GM18519 (cell line): ENCODE data around the gene DCAF5.

ENCODE experiments used
- ATAC-seq: cut with Tn5 transposase; IDR thresholded peaks from one replicate; pipeline ENCODE4 v1.9.1; 2021; ENCODE audit warnings: mild to moderate bottlenecking, moderate library complexity; ENCODE audit not compliant: unreplicated experiment, low FRiP score

DCAF5 gene

DNA sequence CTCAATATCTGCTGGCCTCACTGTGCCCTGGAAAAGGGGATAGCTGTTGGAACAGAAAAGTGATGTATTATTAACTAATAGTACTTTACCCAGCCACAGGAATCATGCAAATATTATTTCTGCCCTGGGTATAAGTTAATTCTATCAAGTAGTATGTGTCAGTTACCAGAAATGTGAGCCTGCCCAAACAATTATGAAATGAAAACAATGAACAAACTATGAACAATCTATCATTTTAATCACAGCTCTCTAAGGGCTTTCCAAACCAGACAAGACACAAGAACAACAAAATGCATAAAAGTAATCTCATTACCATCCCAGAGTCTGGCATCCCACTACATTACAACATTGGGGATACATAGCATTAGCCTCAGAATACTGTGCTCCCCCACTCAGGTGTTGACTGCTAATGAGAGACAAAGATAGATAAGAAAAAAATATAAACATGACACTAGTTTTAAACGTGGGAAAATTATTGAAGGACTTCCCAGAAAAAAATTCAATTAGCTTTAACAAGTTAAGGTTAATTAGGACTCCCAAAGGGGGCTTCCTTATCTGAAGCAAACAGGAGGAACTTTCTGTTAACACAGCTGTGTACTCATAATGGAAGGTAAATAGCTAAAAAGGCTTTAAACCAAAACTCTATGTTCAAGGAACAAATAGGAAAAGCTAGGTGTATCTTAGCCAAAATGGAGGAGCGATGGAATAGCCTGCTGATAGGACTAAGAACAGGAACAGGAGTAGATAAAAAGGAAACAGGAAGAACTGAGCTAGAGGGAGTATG lies 3.3 kb downstream of the DCAF5 start:
- ATAC-seq = no peak

- no peak for ATAC-seq
These were observed 10.8 kb downstream of the DCAF5 start for GRCh38 chr14:69142101-69142500.

DNA sequence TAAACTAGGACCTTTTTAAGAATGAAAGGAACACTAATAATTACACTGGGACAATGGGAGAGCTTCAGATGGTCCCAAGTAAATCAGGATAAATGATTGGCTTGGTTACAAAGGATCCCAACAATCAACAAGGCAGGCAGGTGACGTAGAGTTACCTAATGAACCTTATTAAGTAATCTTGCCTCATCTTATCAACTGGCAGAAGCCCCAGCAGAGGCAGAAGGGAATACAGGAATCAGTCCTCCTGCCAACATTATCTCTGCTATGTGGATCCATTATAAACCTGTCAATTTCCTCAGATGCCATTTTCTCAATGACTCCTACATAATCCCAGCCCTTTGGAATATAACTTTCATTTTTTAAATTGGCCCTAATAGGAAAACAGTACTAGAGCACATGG lies 11.4 kb downstream of the DCAF5 start:
- ATAC-seq = no peak

DNA sequence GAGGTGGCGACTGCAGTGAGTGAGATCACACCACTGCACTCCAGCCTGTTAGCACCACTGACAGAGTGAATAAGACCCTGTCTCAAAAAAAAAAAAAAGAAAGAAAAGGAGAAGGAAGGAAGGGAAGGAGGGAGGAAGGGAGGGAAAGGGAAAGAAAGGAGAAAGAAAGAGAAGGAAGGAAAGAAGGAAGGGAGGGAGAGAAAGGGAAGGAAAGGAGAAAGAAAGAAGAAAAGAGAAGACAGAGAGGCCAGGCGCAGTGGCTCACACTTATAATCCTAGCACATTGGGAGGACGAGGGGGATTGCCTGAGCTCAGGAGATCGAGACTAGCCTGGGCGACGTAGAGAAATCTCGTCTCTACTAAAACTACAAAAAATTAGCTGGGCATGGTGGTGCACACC lies 13.2 kb downstream of the DCAF5 start:
- ATAC-seq = no peak

GRCh38 chr14:69137843-69138535 lies 14.9 kb downstream of the DCAF5 start:
- no peak for ATAC-seq

DNA sequence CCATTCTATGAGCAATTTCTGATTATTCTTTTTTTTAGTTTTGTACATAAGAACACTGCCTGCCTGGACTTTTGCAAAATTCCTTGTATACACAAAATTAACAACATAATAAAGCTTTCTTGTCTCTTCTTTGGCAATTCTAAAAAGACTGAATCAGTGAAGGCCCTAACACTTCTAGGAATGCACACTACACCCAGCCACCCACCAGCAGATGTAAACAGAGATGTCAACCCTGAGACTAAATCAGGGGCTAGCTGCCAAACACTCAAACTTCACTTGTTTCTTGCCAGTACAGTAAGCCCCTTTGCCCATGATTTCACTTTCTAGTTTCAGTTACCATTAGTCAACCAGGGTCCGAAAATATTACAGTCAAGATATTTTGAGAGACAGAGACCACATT lies 15.5 kb downstream of the DCAF5 start:
- no peak for ATAC-seq

DNA sequence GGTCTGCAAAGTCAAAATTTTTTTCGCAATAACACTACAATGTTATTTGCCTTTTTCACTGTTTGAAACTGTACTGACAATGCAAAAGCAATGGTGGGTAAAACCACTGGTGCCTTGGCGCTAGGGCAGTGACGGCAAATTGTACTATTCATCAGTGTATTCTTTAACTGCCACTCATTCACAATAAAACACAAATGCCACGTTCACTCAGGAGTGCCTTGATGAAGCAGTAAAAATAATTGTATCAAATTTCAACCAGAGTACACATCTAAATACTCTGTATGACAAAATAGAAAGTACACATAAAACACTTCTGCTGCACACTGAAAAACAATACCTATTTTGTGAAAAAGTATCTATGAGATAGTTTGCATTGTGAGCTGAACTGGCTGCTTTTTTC lies 17.8 kb downstream of the DCAF5 start:
- no peak for ATAC-seq

- no peak for ATAC-seq
These were observed 19.5 kb downstream of the DCAF5 start for GRCh38 chr14:69133206-69134125.

DNA sequence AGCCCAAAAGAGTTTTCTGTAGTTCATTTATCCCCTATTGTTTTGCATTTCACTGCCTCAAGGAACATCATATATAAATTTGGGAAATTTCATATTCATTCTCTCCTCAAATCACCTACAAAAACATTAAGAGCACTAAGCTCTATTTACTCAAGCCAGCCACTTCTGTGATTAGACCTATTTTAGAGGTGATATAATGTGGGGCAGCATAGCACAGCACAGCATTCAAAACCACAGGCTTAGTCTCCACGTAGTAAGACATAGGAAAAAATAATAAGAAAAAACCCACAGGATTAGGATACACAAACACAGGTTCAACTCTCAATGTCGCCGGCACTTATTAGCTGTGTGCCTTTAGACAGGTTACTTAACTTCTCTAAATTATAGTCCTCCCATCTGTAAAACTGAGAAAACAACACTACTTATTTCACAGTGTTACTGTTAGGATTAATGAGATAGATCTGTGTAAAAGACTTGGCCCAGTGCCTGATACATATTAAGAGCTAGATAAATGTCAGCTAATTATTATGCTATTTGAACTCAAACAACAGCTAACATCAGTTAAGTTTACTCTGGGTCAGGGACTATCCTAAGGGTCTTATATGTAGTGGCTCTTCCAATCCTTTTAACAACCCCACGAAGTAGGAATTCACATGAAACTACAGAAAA lies 20.3 kb downstream of the DCAF5 start:
- ATAC-seq = no peak

- no peak for ATAC-seq
These were observed 21.7 kb downstream of the DCAF5 start for GRCh38 chr14:69131176-69131575.

DNA sequence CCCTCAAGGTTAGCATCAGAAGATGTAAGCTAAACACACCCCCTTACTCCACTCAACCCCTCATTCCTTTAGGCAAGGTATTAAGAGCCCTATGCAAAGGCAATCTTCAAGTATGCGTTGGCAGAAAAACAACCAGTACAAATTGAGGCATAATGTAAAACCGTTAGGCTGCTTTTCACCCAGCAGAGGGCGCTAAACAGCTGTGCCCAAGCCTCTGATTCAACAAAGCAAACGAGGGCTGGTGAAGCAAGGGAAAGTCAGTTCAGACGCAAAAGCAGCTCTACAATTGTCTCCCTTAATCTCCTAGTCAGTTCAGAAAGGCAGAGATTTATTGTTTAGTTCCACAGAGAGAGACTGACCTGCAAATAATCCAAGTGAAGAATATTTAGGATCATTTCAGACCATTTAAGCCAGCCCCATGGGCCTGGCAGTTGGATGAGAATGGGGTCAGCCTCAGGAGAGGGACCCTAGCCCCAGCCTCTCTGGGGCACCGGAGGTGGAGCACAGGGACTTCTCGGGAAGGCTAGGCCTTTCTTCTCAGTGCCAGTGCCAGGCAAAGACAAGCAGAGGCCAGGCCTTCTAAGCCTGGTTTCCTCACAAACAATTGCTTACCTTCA lies 23.5 kb downstream of the DCAF5 start:
- ATAC-seq = no peak

GRCh38 chr14:69118305-69118704 lies 34.6 kb downstream of the DCAF5 start:
- no peak for ATAC-seq

DNA sequence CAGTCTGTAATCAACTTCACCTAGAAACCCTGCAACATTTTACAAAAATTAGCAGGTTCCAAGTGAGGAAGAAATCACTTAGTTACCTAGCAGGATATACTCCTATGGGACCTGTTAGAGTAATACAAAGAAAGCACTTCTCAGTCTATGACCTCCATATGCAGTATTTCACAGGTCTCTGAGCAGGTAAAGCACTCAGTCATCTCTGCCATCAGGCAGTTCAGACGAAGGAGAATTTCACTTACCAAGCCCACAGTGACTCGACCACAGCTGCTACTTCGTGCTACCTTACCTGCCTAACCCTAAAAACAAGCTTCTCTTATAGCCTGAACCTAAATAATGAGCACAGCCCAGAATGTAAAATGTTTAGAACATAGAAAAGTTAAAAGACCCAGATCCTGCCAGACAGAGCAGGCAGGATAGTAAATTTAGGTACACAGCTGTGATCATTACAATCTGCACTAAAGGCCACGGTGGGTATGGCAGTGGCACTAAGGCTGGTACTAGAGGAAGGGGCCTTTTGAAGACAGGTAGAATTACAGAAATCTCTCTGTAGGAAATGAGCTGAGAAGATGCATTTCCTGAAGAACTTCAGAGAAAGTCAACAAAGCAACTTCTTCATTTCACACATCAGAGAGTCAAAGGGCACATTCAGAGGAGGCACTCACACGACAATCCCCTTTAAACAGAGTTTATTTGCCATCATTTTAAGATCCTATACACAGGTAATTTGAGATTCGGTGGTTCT lies 35.7 kb downstream of the DCAF5 start:
- no peak for ATAC-seq

GRCh38 chr14:69115407-69116185 lies 37.3 kb downstream of the DCAF5 start:
- no peak for ATAC-seq

GRCh38 chr14:69114763-69115162 lies 38.2 kb downstream of the DCAF5 start:
- ATAC-seq = no peak

- no peak for ATAC-seq
These were observed 44.6 kb downstream of the DCAF5 start for GRCh38 chr14:69108358-69108757.

GRCh38 chr14:69107407-69108003 lies 45.4 kb downstream of the DCAF5 start:
- ATAC-seq = no peak

- ATAC-seq = no peak
These were observed 46.5 kb downstream of the DCAF5 start for GRCh38 chr14:69106451-69106850.
